ENCODE data around the gene ITGA8.

Gene ITGA8

GRCh38 chr10:15609246-15609645 lies 110.5 kb downstream of the ITGA8 start:
- Histone ChIP-seq H3K36me3 (ENCODE audit: control insufficient read depth, insufficient read depth, low read length) (no peaks in the 10 kb centered on the region), H3K27me3 (ENCODE audit: control insufficient read depth, insufficient read depth, low read length) (no peaks in the 10 kb centered on the region)

GRCh38 chr10:15606377-15606776 lies 113.3 kb downstream of the ITGA8 start:
- Histone ChIP-seq H3K4me3 (ENCODE audit: low read depth, low read length) (no peak overlapping the region), H3K27me3 (ENCODE audit: control insufficient read depth, insufficient read depth, low read length) (no peaks in the 10 kb centered on the region), H3K9ac (ENCODE audit: low read length) (no peak overlapping the region), H3K36me3 (ENCODE audit: control insufficient read depth, insufficient read depth, low read length) (no peaks in the 10 kb centered on the region), H3K9me3 (ENCODE audit: control insufficient read depth, insufficient read depth, low read depth, low read length) (no peaks in the 10 kb centered on the region), H3K4me1 (ENCODE audit: control insufficient read depth, insufficient read depth, low read length) (no peaks in the 10 kb centered on the region), H3K27ac (ENCODE audit: low read depth, low read length) (no peak overlapping the region)

More at GRCh38 chr10:15609246-15609645, 110.5 kb downstream of the ITGA8 start:
- Histone ChIP-seq H3K9me3 (ENCODE audit: control insufficient read depth, insufficient read depth, low read depth, low read length) (no peaks in the 10 kb centered on the region), H3K27ac (ENCODE audit: low read depth, low read length) (no peak overlapping the region), H3K4me1 (ENCODE audit: control insufficient read depth, insufficient read depth, low read length) (no peaks in the 10 kb centered on the region), H3K9ac (ENCODE audit: low read length) (no peak overlapping the region), H3K4me3 (ENCODE audit: low read depth, low read length) (no peak overlapping the region)

- H3K9me3 ChIP-seq (ENCODE audit: control insufficient read depth, insufficient read depth, low read depth, low read length) = no peaks in the 10 kb centered on the region
- H3K4me3 ChIP-seq (ENCODE audit: low read depth, low read length) = no peak overlapping the region
- no peak overlapping the region for H3K9ac ChIP-seq (ENCODE audit: low read length)
- H3K36me3 ChIP-seq (ENCODE audit: control insufficient read depth, insufficient read depth, low read length) = no peaks in the 10 kb centered on the region
- no peaks in the 10 kb centered on the region for H3K27me3 ChIP-seq (ENCODE audit: control insufficient read depth, insufficient read depth, low read length)
- H3K4me1 ChIP-seq (ENCODE audit: control insufficient read depth, insufficient read depth, low read length) = no peaks in the 10 kb centered on the region
- H3K27ac ChIP-seq (ENCODE audit: low read depth, low read length) = no peak overlapping the region
Observed at GRCh38 chr10:15605740-15606369, 113.9 kb downstream of the ITGA8 start.

- Histone ChIP-seq H3K9me3 (ENCODE audit: control insufficient read depth, insufficient read depth, low read depth, low read length) (no peaks in the 10 kb centered on the region), H3K4me1 (ENCODE audit: control insufficient read depth, insufficient read depth, low read length) (no peaks in the 10 kb centered on the region), H3K36me3 (ENCODE audit: control insufficient read depth, insufficient read depth, low read length) (no peaks in the 10 kb centered on the region), H3K27ac (ENCODE audit: low read depth, low read length) (no peak overlapping the region), H3K9ac (ENCODE audit: low read length) (no peak overlapping the region), H3K27me3 (ENCODE audit: control insufficient read depth, insufficient read depth, low read length) (no peaks in the 10 kb centered on the region), H3K4me3 (ENCODE audit: low read depth, low read length) (no peak overlapping the region)
Observed at GRCh38 chr10:15603446-15604011, 116.2 kb downstream of the ITGA8 start.

- peaks cover 3% of the 10 kb centered on the region for H3K4me1 ChIP-seq (ENCODE audit: control insufficient read depth, insufficient read depth, low read length)
- no peaks in the 10 kb centered on the region for H3K36me3 ChIP-seq (ENCODE audit: control insufficient read depth, insufficient read depth, low read length)
- H3K27me3 ChIP-seq (ENCODE audit: control insufficient read depth, insufficient read depth, low read length) = no peaks in the 10 kb centered on the region
- H3K4me3 ChIP-seq (ENCODE audit: low read depth, low read length) = no peak overlapping the region
- no peaks in the 10 kb centered on the region for H3K9me3 ChIP-seq (ENCODE audit: control insufficient read depth, insufficient read depth, low read depth, low read length)
- H3K9ac ChIP-seq (ENCODE audit: low read length) = no peak overlapping the region
- H3K27ac ChIP-seq (ENCODE audit: low read depth, low read length) = no peak overlapping the region
Observed at GRCh38 chr10:15601819-15602218, 117.9 kb downstream of the ITGA8 start.

- peaks cover 4% of the 10 kb centered on the region for H3K4me1 ChIP-seq (ENCODE audit: control insufficient read depth, insufficient read depth, low read length)
- H3K9me3 ChIP-seq (ENCODE audit: control insufficient read depth, insufficient read depth, low read depth, low read length) = peaks cover 9% of the 10 kb centered on the region; the same call in 1 of the 2 replicates
- H3K36me3 ChIP-seq (ENCODE audit: control insufficient read depth, insufficient read depth, low read length) = no peaks in the 10 kb centered on the region
- H3K4me3 ChIP-seq (ENCODE audit: low read depth, low read length) = no peak overlapping the region
- H3K9ac ChIP-seq (ENCODE audit: low read length) = no peak overlapping the region
- H3K27me3 ChIP-seq (ENCODE audit: control insufficient read depth, insufficient read depth, low read length) = no peaks in the 10 kb centered on the region
- no peak overlapping the region for H3K27ac ChIP-seq (ENCODE audit: low read depth, low read length)
Observed at GRCh38 chr10:15595260-15595659, 124.5 kb downstream of the ITGA8 start.

GRCh38 chr10:15591937-15592336 lies 127.8 kb downstream of the ITGA8 start:
- Histone ChIP-seq H3K9ac (ENCODE audit: low read length) (no peak overlapping the region), H3K4me3 (ENCODE audit: low read depth, low read length) (no peak overlapping the region), H3K4me1 (ENCODE audit: control insufficient read depth, insufficient read depth, low read length) (peaks cover 2% of the 10 kb centered on the region), H3K9me3 (ENCODE audit: control insufficient read depth, insufficient read depth, low read depth, low read length) (peaks cover 9% of the 10 kb centered on the region; the same call in 1 of the 2 replicates), H3K27me3 (ENCODE audit: control insufficient read depth, insufficient read depth, low read length) (no peaks in the 10 kb centered on the region), H3K36me3 (ENCODE audit: control insufficient read depth, insufficient read depth, low read length) (no peaks in the 10 kb centered on the region), H3K27ac (ENCODE audit: low read depth, low read length) (no peak overlapping the region)

GRCh38 chr10:15591431-15591830 lies 128.3 kb downstream of the ITGA8 start:
- no peaks in the 10 kb centered on the region for H3K27me3 ChIP-seq (ENCODE audit: control insufficient read depth, insufficient read depth, low read length)
- no peak overlapping the region for H3K4me3 ChIP-seq (ENCODE audit: low read depth, low read length)
- no peak overlapping the region for H3K27ac ChIP-seq (ENCODE audit: low read depth, low read length)

GRCh38 chr10:15588635-15589508 lies 130.8 kb downstream of the ITGA8 start:
- Histone ChIP-seq H3K9ac (ENCODE audit: low read length) (no peak overlapping the region), H3K4me3 (ENCODE audit: low read depth, low read length) (no peak overlapping the region), H3K27me3 (ENCODE audit: control insufficient read depth, insufficient read depth, low read length) (no peaks in the 10 kb centered on the region), H3K4me1 (ENCODE audit: control insufficient read depth, insufficient read depth, low read length) (no peaks in the 10 kb centered on the region), H3K9me3 (ENCODE audit: control insufficient read depth, insufficient read depth, low read depth, low read length) (peaks cover 9% of the 10 kb centered on the region; the same call in 1 of the 2 replicates), H3K36me3 (ENCODE audit: control insufficient read depth, insufficient read depth, low read length) (no peaks in the 10 kb centered on the region), H3K27ac (ENCODE audit: low read depth, low read length) (no peak overlapping the region)

More at GRCh38 chr10:15591431-15591830, 128.3 kb downstream of the ITGA8 start:
- Histone ChIP-seq H3K36me3 (ENCODE audit: control insufficient read depth, insufficient read depth, low read length) (no peaks in the 10 kb centered on the region), H3K4me1 (ENCODE audit: control insufficient read depth, insufficient read depth, low read length) (no peaks in the 10 kb centered on the region), H3K9ac (ENCODE audit: low read length) (no peak overlapping the region), H3K9me3 (ENCODE audit: control insufficient read depth, insufficient read depth, low read depth, low read length) (peaks cover 9% of the 10 kb centered on the region; the same call in 1 of the 2 replicates)

GRCh38 chr10:15588151-15588550 lies 131.6 kb downstream of the ITGA8 start:
- H3K9ac ChIP-seq (ENCODE audit: low read length) = no peak overlapping the region
- H3K4me3 ChIP-seq (ENCODE audit: low read depth, low read length) = no peak overlapping the region
- no peak overlapping the region for H3K27ac ChIP-seq (ENCODE audit: low read depth, low read length)
- H3K36me3 ChIP-seq (ENCODE audit: control insufficient read depth, insufficient read depth, low read length) = no peaks in the 10 kb centered on the region
- H3K27me3 ChIP-seq (ENCODE audit: control insufficient read depth, insufficient read depth, low read length) = no peaks in the 10 kb centered on the region
- no peaks in the 10 kb centered on the region for H3K4me1 ChIP-seq (ENCODE audit: control insufficient read depth, insufficient read depth, low read length)
- H3K9me3 ChIP-seq (ENCODE audit: control insufficient read depth, insufficient read depth, low read depth, low read length) = peaks cover 9% of the 10 kb centered on the region; the same call in 1 of the 2 replicates

GRCh38 chr10:15587271-15587670 lies 132.5 kb downstream of the ITGA8 start:
- Histone ChIP-seq H3K4me3 (ENCODE audit: low read depth, low read length) (no peak overlapping the region), H3K27me3 (ENCODE audit: control insufficient read depth, insufficient read depth, low read length) (no peaks in the 10 kb centered on the region), H3K27ac (ENCODE audit: low read depth, low read length) (no peak overlapping the region), H3K36me3 (ENCODE audit: control insufficient read depth, insufficient read depth, low read length) (no peaks in the 10 kb centered on the region), H3K9me3 (ENCODE audit: control insufficient read depth, insufficient read depth, low read depth, low read length) (peaks cover 6% of the 10 kb centered on the region), H3K4me1 (ENCODE audit: control insufficient read depth, insufficient read depth, low read length) (no peaks in the 10 kb centered on the region), H3K9ac (ENCODE audit: low read length) (no peak overlapping the region)
